Keratinocyte (primary cell): ENCODE measurements around the gene DCP1A. TPM values are rescaled to one million over a fixed set of nuclear protein-coding genes. Genes with fewer than 3 reads are reported as not detected.

ENCODE experiments used
- DNase-seq: peaks from one replicate; pipeline ENCODE4 v3.0.0-alpha.2; 2011; ENCODE audit warnings: low read depth, missing footprints, low spot score
- FAIRE-seq: peaks from 2 replicates; lab custom pipeline; 2011; peaks lifted over from hg19 to GRCh38; lab: Jason Lieb, UNC
- H2AFZ ChIP-seq: 2 replicates; pipeline ENCODE4 v1.6.0; 2012; ENCODE audit warnings: low read length, control low read depth, inconsistent platforms; ENCODE audit not compliant: control insufficient read depth
- H3K27ac ChIP-seq: 2 replicates; pipeline ENCODE4 v1.5.1; 2011; ENCODE audit warnings: low read length; ENCODE audit not compliant: control insufficient read depth, insufficient read depth
- H3K27me3 ChIP-seq: 3 replicates; pipeline ENCODE4 v1.6.0; 2011; ENCODE audit warnings: low read length; ENCODE audit not compliant: control insufficient read depth, insufficient read depth; ENCODE audit errors: extremely low read depth
- H3K36me3 ChIP-seq, 2 experiments: 2 replicates in 1 of 2; 3 replicates in 1 of 2; pipeline ENCODE4 v1.5.1; 2011; ENCODE audit warnings: low read length in 2 of 2, mild to moderate bottlenecking in 1 of 2; ENCODE audit not compliant: control insufficient read depth in 2 of 2, insufficient read depth in 2 of 2; ENCODE audit errors: extremely low read depth in 1 of 2
- H3K4me1 ChIP-seq: 3 replicates; pipeline ENCODE4 v1.5.1; 2011; ENCODE audit warnings: low read length; ENCODE audit not compliant: control insufficient read depth, insufficient read depth; ENCODE audit errors: extremely low read depth
- H3K4me2 ChIP-seq: 3 replicates; pipeline ENCODE4 v1.6.0; 2011; ENCODE audit warnings: low read depth, low read length; ENCODE audit not compliant: control insufficient read depth, insufficient read depth; ENCODE audit errors: extremely low read depth
- H3K4me3 ChIP-seq, 3 experiments: fragments of 200-600 bp in 1 of 3; sonication (generic) in 1 of 3; 2 replicates in 2 of 3; 3 replicates in 1 of 3; pipeline ENCODE4 v1.5.1; 2011 to 2016; ENCODE audit warnings: low read length in 3 of 3, mild to moderate bottlenecking in 3 of 3, control low read depth in 2 of 3, inconsistent platforms in 1 of 3, low read depth in 1 of 3, mixed read lengths in 1 of 3, mixed run types in 1 of 3, moderate library complexity in 1 of 3; ENCODE audit not compliant: control insufficient read depth in 2 of 3, insufficient read depth in 2 of 3; ENCODE audit errors: extremely low read depth in 1 of 3
- H3K79me2 ChIP-seq: 2 replicates; pipeline ENCODE4 v1.6.0; 2012; ENCODE audit warnings: low read length; ENCODE audit not compliant: control insufficient read depth, insufficient read depth
- H3K9ac ChIP-seq: 3 replicates; pipeline ENCODE4 v1.6.0; 2011; ENCODE audit warnings: low read length; ENCODE audit not compliant: control insufficient read depth, insufficient read depth; ENCODE audit errors: extremely low read depth
- H3K9me1 ChIP-seq: 3 replicates; pipeline ENCODE4 v1.6.0; 2011; ENCODE audit warnings: low read length; ENCODE audit not compliant: control insufficient read depth, insufficient read depth; ENCODE audit errors: extremely low read depth
- H3K9me3 ChIP-seq: 2 replicates; pipeline ENCODE4 v1.5.1; 2012; ENCODE audit warnings: low read depth, low read length; ENCODE audit not compliant: control insufficient read depth
- H4K20me1 ChIP-seq: 3 replicates; pipeline ENCODE4 v1.6.0; 2011; ENCODE audit warnings: low read length; ENCODE audit not compliant: control insufficient read depth, insufficient read depth; ENCODE audit errors: extremely low read depth
- CTCF ChIP-seq, 3 experiments: IDR thresholded peaks in 1 of 3; conservative IDR thresholded peaks in 1 of 3; optimal IDR thresholded peaks in 1 of 3; 2 replicates in 2 of 3; 3 replicates in 1 of 3; pipeline versions ENCODE3 to v1.5.1; 2011; ENCODE audit warnings: low read length in 3 of 3, mild to moderate bottlenecking in 3 of 3, moderate library complexity in 2 of 3, control low read depth in 1 of 3, inconsistent platforms in 1 of 3; ENCODE audit not compliant: insufficient read depth in 2 of 3; ENCODE audit errors: extremely low read depth in 1 of 3
- EZH2 ChIP-seq: IDR thresholded peaks from one replicate; pipeline ENCODE4 v1.6.1; 2012; ENCODE audit warnings: inconsistent platforms, mild to moderate bottlenecking, low read length, moderate library complexity
- dilution Hi-C: fragments of 300-500 bp; cut with MboI; formaldehyde crosslinking; loops from one replicate; pipeline ENCODE4 v1.7.0; 2020; ENCODE audit warnings: low sequenced_read_pairs; ENCODE audit not compliant: extremely low pct_ligation_motif_present
- polyA plus RNA-seq, 5 experiments: library from polyadenylated mRNA; depleted of rRNA in 3 of 5; stranded (reverse) in 3 of 5; stranded (forward) in 1 of 5; unstranded in 1 of 5; fragments of >200 nt; gene quantifications; 1 replicate in 1 of 5; 2 replicates in 3 of 5; 3 replicates in 1 of 5; pipeline versions ENCODE4 v1.2.1 to v1.2.3, GENCODE V29; 2011 to 2012; ENCODE audit warnings: missing spikeins in 2 of 5, low read depth in 1 of 5, low replicate concordance in 1 of 5

Gene DCP1A
- polyA plus RNA-seq, 1 donor (not counting 4 experiments of a cell fraction or from before 2014, with no cell fraction given), result 15.0 TPM

- Histone ChIP-seq H3K9me1 (no peaks in the 10 kb centered on the region), H3K4me2 (no peak overlapping the region), H3K9ac (no peak overlapping the region), H3K4me1 (no peaks in the 10 kb centered on the region), H3K4me3 (no peak overlapping the region), H3K36me3 (peaks cover 4 to 9% of the 10 kb centered on the region in 2 experiments), H4K20me1 (no peaks in the 10 kb centered on the region), H3K27ac (no peak overlapping the region), H3K9me3 (no peaks in the 10 kb centered on the region), H2AFZ (no peak overlapping the region), H3K79me2 (no peaks in the 10 kb centered on the region), H3K27me3 (no peaks in the 10 kb centered on the region)
- no peak for DNase-seq
- dilution Hi-C loops, result no loop called here
- FAIRE-seq, result no peak
- TF ChIP-seq CTCF (optimal IDR thresholded peaks at IDR 0.05 in 1 of 3, IDR thresholded peaks at IDR 0.05 in 1 of 3, conservative IDR thresholded peaks at IDR 0.05 in 1 of 3; ENCODE audit: extremely low read depth in 1 of 3, insufficient read depth in 2 of 3, low read length in 3 of 3) (no peak), EZH2 (no peak)
Measured at GRCh38 chr3:53282581-53282980, 64.8 kb downstream of the DCP1A start.

GRCh38 chr3:53278667-53279066 is 68.7 kb downstream of the DCP1A start:
- Histone ChIP-seq H3K9me3 (no peaks in the 10 kb centered on the region), H4K20me1 (no peaks in the 10 kb centered on the region), H3K36me3 (no peaks in the 10 kb centered on the region), H3K79me2 (no peaks in the 10 kb centered on the region), H2AFZ (no peak overlapping the region), H3K27ac (no peak overlapping the region), H3K9me1 (no peaks in the 10 kb centered on the region), H3K4me2 (no peak overlapping the region), H3K4me1 (no peaks in the 10 kb centered on the region), H3K4me3 (no peak overlapping the region), H3K27me3 (no peaks in the 10 kb centered on the region), H3K9ac (no peak overlapping the region)
- no peak for DNase-seq
- no peak for FAIRE-seq
- dilution Hi-C loops, result no loop called here
- TF ChIP-seq EZH2, result no peak
- TF ChIP-seq CTCF (optimal IDR thresholded peaks at IDR 0.05 in 1 of 3, IDR thresholded peaks at IDR 0.05 in 1 of 3, conservative IDR thresholded peaks at IDR 0.05 in 1 of 3; ENCODE audit: extremely low read depth in 1 of 3, insufficient read depth in 2 of 3, low read length in 3 of 3), result no peak
